ENCODE measurements around the gene RASGRP1. TPM values are rescaled to one million over a fixed set of nuclear protein-coding genes. Genes with fewer than 3 reads are reported as not detected.

Gene RASGRP1
- total RNA-seq, 1 experiment from 2014 or later: 1.6 TPM

DNA sequence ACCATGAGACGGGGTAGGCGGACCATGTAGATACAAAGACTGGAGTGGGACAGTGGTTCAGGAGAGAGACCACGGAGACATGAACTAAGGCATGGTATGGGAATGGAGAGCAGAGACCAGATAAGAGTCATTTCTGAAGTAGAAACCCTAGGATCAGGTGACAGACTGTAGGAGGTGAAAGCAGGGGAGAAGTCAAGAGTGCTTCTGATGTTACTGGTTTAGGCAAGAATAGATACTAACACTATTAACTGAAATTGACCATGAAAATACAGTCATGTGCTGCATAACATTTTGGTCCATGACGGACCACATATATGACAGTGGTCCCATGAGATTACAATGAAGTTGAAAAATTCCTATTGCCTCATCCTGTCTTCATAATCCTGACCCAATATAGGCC is 41.7 kb downstream of the RASGRP1 start:
- TF ChIP-seq EGR1 (IDR thresholded peaks at IDR 0.05; ENCODE audit: low read depth) (no peak), POLR2A (IDR thresholded peaks at IDR 0.05; ENCODE audit: borderline replicate concordance, extremely low read depth, insufficient read depth, insufficient read length) (no peak), CEBPB (IDR thresholded peaks at IDR 0.05; ENCODE audit: low read depth) (no peak), EZH2phosphoT487 (IDR thresholded peaks at IDR 0.05; ENCODE audit: borderline replicate concordance) (no peak), CBX3 (IDR thresholded peaks at IDR 0.05; ENCODE audit: low read depth) (no peak), SRF (IDR thresholded peaks at IDR 0.05; ENCODE audit: low read depth) (no peak), ELF1 (IDR thresholded peaks at IDR 0.05; ENCODE audit: borderline replicate concordance, low read depth) (no peak), SIN3A (IDR thresholded peaks at IDR 0.05; ENCODE audit: low read depth) (no peak)
- TF ChIP-seq, protein P1, sequence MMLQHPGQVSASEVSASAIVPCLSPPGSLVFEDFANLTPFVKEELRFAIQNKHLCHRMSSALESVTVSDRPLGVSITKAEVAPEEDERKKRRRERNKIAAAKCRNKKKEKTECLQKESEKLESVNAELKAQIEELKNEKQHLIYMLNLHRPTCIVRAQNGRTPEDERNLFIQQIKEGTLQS (IDR thresholded peaks at IDR 0.05): no peak
- TF ChIP-seq, protein P2, sequence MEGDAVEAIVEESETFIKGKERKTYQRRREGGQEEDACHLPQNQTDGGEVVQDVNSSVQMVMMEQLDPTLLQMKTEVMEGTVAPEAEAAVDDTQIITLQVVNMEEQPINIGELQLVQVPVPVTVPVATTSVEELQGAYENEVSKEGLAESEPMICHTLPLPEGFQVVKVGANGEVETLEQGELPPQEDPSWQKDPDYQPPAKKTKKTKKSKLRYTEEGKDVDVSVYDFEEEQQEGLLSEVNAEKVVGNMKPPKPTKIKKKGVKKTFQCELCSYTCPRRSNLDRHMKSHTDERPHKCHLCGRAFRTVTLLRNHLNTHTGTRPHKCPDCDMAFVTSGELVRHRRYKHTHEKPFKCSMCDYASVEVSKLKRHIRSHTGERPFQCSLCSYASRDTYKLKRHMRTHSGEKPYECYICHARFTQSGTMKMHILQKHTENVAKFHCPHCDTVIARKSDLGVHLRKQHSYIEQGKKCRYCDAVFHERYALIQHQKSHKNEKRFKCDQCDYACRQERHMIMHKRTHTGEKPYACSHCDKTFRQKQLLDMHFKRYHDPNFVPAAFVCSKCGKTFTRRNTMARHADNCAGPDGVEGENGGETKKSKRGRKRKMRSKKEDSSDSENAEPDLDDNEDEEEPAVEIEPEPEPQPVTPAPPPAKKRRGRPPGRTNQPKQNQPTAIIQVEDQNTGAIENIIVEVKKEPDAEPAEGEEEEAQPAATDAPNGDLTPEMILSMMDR (IDR thresholded peaks at IDR 0.05 in 2 of 3, conservative IDR thresholded peaks at IDR 0.05 in 1 of 3; ENCODE audit: borderline replicate concordance in 1 of 3, insufficient read depth in 1 of 3, low read depth in 2 of 3, low read length in 2 of 3): no peak
- Histone ChIP-seq H3K27me3 (ENCODE audit: insufficient read depth, low read length) (no peaks in the 10 kb centered on the region), H3K9me3 (ENCODE audit: control insufficient read depth in 1 of 2, insufficient read depth in 1 of 2, low read depth in 1 of 2, low read length in 2 of 2) (no peaks in the 10 kb centered on the region), H4K20me1 (ENCODE audit: insufficient read depth) (no peaks in the 10 kb centered on the region), H2AFZ (ENCODE audit: low read depth, low read length, poor library complexity, severe bottlenecking) (no peak overlapping the region), H3K27ac (ENCODE audit: low read depth, low read length) (no peak overlapping the region), H3K9ac (ENCODE audit: low read length) (no peak overlapping the region), H3K9me2 (ENCODE audit: insufficient read depth) (no peaks in the 10 kb centered on the region), H3K4me2 (ENCODE audit: low read length) (no peak overlapping the region), H3K4me1 (ENCODE audit: control insufficient read depth in 1 of 2, insufficient read depth in 2 of 2, low read length in 2 of 2) (no peaks in the 10 kb centered on the region), H3K36me3 (ENCODE audit: control insufficient read depth in 1 of 2, insufficient read depth in 2 of 2, low read length in 2 of 2) (no peaks in the 10 kb centered on the region), H3K79me2 (ENCODE audit: insufficient read depth, low read length) (no peaks in the 10 kb centered on the region), H3K4me3 (replicated peaks in 1 of 2; ENCODE audit: low read depth in 1 of 2, low read length in 2 of 2) (no peak overlapping the region)
- CTCF ChIA-PET: interaction anchor here (1.3 to 1.6 kb wide), 2 partner anchors 41 to 168 kb away, joined by 3 read pairs; partner anchors contain the start of gene RASGRP1
- RAD21 ChIA-PET (ENCODE audit: low non-redundant PET in 1 of 2, low total read pairs in 2 of 2, uncharacterized antibody in 2 of 2, unreplicated experiment in 2 of 2): no interaction called here
- POLR2A ChIA-PET: no interaction called here
- ATAC-seq: no peak
- DNase-seq (ENCODE audit: low read depth, low spot score): no peak
- intact Hi-C loops (cut with micrococcal nuclease): no loop called here
- BruUV-seq (replicated peaks): no TSS peak

Data from HCT116 (cell line).